ENCODE data around the gene MPV17L.
"Not testable (repeated sequence)": the region's sequence is repeated elsewhere in the genome, so short reads cannot be mapped to it uniquely, and the experiment has no call there.

Gene MPV17L

DNA sequence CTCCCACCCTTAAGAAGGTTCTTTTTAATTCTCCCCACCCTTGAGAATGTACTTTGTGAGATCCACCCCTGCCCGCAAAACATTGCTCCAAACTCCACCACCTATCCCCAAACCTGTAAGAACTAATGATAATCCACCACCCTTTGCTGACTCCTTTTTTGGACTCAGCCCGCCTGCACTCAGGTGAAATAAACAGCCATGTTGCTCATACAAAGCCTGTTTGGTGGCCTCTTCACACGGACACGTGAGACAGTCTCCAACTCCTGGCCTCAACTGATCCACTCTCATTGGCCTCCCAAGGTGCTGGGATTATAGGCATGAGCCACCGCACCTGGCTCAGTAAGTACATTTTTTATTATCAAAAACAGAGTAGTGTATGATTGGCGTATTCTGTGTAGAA is 13.9 kb downstream of the MPV17L start:
- not testable (repeated sequence) for DNase-seq (ENCODE audit: low spot score)

GRCh38 chr16:15415511-15415985 is 20.0 kb downstream of the MPV17L start:
- no peak for DNase-seq (ENCODE audit: low spot score)

GRCh38 chr16:15417197-15417596 is 21.6 kb downstream of the MPV17L start:
- no peak for DNase-seq (ENCODE audit: low spot score)

DNA sequence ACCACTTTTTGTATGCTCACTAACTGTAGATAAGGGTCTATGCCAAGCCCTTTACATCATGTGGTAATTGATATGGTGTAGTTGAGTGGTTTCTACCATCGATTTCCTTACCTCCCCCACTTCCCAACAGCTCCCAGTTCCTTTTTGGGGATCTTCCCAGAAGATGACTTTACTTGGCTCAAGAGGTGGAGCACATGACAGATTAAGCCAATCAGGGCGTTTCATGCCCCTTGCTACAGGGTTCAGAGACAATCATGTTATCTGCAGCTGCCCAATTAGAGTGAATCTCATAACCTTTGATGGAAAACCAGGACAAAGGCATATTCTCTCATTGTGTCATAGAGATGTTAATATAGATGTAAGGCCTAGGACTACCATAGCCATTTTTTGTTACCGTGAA is 22.7 kb downstream of the MPV17L start:
- no peak for DNase-seq (ENCODE audit: low spot score)

GRCh38 chr16:15421696-15422095 is 26.1 kb downstream of the MPV17L start:
- DNase-seq (ENCODE audit: low spot score), result not testable (repeated sequence)

DNA sequence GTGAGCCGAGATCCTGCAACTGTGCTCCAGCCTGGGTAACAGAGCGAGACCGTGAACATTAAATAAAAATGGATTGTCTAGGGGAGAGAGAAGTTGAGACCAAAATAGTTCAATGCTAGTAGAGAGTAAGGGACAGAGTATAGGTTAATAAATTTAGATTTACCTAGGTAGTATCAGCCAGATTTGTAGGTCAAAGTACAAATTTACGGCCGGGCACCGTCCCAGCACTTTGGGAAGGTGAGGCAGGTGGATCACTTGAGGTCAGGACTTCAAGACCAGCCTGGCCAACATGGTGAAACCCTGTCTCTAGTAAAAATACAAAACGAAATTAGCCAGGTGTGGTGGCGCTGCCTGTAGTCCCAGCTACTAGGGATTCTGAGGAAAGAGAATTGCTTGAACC is 26.7 kb downstream of the MPV17L start:
- no peak for DNase-seq (ENCODE audit: low spot score)

GRCh38 chr16:15425861-15426260 is 30.3 kb downstream of the MPV17L start:
- DNase-seq (ENCODE audit: low spot score), result no peak

- no peak for DNase-seq (ENCODE audit: low spot score)
Observed at GRCh38 chr16:15426796-15427195, 31.2 kb downstream of the MPV17L start.

DNA sequence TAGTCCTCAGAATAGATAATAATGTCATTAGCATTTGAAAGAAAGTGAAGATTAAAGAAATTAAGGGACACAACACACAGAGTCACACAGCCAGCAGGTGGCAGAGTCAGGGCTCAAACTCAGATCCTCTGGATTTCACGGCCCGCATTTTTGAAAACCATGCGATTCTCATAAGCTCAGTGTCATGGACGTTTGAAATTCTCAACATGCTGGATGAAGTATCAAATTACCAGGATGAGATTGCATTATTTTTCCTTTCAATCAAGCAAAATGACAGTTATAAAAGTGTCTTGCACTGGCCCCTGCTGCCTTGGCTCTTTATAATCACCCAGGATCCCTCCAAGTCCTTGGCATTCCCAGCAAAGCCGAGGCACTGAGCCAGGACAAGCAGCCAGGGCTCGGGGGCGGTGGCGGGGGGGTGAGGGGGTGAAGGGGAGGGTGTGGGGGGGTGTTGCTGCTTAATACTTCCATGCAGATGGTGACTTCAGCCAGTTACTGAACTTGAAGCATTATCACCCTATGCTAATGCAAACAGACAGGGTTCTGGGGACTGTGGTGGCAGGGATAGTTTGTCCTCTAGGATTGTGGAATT is 32.2 kb downstream of the MPV17L start:
- peak; percentile 55 for DNase-seq (ENCODE audit: low spot score)

- DNase-seq (ENCODE audit: low spot score), result not testable (repeated sequence)
Observed at GRCh38 chr16:15430884-15431283, 35.3 kb downstream of the MPV17L start.

DNA sequence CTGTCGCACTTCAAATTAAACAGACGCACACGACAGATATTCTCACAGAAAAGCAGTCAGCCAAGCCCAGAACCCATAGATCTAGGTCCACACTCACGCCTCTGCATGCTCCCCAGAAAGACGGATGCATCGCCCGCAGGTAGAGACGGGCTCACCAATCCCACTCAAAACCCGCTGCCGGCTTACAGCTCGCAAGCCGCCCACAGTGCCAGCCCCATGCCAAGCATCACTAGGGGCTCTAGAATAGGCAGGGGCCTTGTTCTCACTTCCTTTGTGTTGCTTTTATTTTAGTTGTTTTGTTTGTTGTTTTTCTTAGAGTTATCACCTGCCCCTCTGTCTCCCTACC is 38.5 kb downstream of the MPV17L start:
- no peak for DNase-seq (ENCODE audit: low spot score)

DNA sequence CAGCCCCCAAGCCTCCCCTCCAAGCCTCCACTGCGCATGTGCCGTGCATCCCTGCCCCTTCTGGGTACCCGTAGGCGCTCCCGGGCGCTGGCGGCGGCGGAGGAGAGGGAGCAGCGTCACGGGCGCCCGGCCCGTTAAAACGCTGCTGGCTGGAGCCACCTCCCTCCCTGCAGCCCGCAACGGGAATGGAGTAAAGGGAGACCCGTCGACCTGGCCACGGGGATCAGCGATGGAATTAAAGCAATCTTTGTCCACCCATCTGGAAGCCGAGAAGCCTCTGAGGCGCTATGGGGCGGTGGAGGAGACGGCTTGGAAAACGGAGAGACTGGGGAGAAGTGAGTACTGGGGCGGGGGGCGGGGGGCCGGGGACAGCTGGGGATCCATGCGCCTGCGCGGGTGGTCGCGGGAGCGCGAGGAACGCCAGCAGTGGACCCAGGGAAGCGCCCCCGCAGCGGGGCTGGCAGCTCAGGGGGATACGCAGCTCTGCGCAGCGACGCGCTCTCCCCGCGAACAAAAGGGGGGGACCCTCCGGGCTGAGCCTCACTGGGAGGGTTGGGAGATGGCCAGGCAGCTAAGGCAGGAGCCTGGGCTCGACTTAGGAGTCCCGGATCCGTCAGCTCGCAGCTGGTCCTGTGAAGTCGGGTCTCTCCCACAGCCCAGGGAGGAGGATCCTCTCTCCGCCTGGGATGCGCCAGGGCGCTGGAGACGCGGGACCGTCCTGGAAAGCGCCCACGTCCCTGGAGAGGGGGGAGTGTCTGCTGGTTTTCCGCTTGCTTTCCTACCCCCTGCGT is 39.1 kb downstream of the MPV17L start, which contains the start of gene BMERB1:
BMERB1 (plus strand) TSS at position 164 of the 791 bp plus-strand sequence; CDS start at position 230, 66 bp downstream.
- DNase-seq (ENCODE audit: low spot score), result peak; percentile 45

DNA sequence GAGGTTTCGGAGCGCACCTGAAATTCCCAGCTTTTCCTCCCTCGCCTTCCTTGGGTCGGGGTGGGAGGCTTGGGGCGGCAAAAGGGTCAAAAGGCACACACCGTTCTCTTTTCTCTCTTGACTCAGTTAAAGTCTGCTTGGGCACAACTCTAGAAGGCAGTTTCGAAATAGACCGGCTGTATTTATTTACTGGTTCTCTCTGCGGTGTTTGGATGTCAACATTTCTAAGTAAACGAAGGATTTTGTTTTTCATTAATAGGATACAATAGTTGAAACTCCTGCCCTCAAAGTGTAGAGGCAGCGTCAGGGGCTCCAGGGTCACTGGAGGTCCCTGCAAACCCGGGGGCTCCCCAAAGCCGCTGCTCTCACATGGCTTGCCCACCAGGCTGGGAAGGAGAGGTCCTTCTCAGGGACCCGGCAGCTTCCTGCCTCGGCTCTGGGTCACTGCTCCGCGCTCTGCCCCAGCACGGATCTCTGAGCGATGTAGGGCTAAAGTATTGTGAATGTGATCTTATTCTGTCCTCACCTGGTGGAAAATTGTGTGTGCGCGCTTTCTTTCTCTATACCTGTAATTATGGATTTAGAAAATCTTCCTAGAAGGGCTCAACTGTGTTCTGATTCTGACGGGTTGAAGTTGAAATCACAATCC is 39.8 kb downstream of the MPV17L start:
- no peak for DNase-seq (ENCODE audit: low spot score)

DNA sequence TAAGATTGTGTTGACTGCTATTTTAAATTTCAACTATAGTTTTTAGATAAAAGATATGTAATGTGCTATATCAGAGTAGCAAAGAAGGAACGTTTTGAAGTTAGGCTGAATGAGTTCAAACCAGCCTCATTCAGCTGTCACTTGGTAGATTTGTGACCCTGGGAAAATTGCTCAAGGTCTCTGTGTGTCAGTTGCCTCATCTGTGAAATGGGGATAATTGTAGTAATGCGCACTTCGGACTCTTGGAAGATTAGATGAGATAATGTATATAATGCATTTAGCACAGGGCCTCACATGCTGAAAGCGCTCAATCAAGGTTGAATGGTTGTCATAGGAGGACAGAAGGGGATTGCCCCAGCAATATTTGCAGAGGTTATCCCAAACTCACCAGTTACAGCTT is 43.5 kb downstream of the MPV17L start:
- DNase-seq (ENCODE audit: low spot score), result no peak

DNA sequence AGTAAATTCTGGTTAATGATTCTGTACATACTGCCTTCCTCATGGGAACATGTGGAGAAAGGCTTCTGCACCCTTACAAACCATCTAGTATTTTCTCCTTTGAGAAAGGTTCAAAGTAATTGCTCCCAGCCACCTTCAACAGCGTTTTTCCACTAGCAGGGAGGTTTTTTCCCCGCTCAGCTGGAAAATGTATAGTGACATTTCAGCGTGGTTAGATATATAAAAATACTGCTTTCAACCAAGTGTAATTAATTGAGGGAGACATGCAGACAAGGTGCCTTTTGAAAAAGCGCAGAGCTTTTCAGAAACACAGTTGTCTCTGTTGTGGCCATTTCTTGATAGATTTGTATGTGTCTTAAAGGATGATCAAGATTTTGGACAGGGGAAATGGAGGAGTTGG is 44.0 kb downstream of the MPV17L start:
- DNase-seq (ENCODE audit: low spot score), result no peak

GRCh38 chr16:15440852-15441251 is 45.3 kb downstream of the MPV17L start:
- DNase-seq (ENCODE audit: low spot score), result no peak

GRCh38 chr16:15442140-15442539 is 46.6 kb downstream of the MPV17L start:
- DNase-seq (ENCODE audit: low spot score), result not testable (repeated sequence)

DNA sequence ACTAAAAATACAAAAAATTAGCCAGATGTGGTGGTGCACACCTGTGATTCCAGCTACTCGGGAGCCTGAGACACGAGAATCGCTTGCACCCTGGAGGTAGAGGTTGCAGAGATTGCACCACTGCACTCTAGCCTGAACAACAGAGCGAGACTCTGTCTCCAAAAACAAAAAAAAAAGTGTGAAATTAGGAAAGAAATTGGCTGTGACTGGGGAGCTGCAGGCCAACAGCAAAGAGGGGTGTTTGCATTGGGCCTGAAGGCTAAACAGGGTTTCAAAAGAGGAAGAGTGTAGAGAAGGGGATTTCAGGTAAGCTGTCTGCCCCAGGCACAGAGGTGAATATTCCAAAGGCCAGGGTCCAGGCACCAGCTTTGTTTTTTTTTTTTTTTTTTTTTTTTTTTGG is 48.2 kb downstream of the MPV17L start:
- DNase-seq (ENCODE audit: low spot score), result no peak

GRCh38 chr16:15444264-15444663 is 48.7 kb downstream of the MPV17L start:
- no peak for DNase-seq (ENCODE audit: low spot score)

GRCh38 chr16:15445450-15445849 is 49.9 kb downstream of the MPV17L start:
- no peak for DNase-seq (ENCODE audit: low spot score)

GRCh38 chr16:15446901-15447300 is 51.3 kb downstream of the MPV17L start:
- DNase-seq (ENCODE audit: low spot score), result no peak

- no peak for DNase-seq (ENCODE audit: low spot score)
Observed at GRCh38 chr16:15450624-15451023, 55.1 kb downstream of the MPV17L start.

DNA sequence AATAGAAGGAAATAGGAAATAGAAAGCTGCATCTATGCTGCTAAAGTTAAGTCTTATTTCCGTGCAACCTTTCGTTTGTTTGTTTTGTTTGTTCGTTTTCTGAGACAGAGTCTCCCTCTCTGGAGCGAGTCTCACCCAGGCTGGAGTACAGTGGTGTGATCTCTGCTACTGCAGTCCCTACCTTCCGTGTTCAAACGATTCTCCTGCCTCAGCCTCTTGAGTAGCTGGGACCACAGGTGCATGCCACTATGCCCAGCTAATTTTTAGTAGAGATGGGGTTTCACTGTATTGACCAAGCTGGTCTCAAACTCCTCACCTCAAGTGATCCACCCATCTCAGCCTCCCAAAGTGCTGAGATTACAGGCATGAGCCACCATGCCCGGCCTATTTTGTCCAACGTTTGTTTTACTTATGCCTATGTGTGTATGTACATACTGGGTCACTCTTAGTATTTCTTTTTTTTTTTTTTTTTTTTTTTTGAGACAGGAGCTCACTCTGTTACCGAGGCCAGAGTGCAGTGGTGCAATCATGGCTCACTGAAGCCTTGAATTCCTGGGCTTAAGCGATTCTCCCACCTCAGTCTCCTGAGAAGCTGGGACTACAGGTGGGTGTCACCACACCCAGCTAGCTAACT is 55.7 kb downstream of the MPV17L start:
- no peak for DNase-seq (ENCODE audit: low spot score)
